Lower leg skin (tissue), 3 donors: Measurements from ENCODE around the gene NTM.

Experiments used
- POLR2A ChIP-seq, 2 donors: fragments of 450-650 bp; IDR thresholded peaks; one replicate each; pipeline ENCODE4 v1.6.1; 2016 to 2017; ENCODE audit warnings: antibody characterized with exemption in 2 of 2, mild to moderate bottlenecking in 1 of 2, moderate library complexity in 1 of 2
- TF ChIP-seq, protein P1 (sequence below), 3 donors: fragments of 450-650 bp; IDR thresholded peaks; one replicate each; pipeline ENCODE4 v1.5.1; 2016; ENCODE audit warnings: antibody characterized with exemption in 3 of 3, mild to moderate bottlenecking in 3 of 3, moderate library complexity in 2 of 3

DNA sequence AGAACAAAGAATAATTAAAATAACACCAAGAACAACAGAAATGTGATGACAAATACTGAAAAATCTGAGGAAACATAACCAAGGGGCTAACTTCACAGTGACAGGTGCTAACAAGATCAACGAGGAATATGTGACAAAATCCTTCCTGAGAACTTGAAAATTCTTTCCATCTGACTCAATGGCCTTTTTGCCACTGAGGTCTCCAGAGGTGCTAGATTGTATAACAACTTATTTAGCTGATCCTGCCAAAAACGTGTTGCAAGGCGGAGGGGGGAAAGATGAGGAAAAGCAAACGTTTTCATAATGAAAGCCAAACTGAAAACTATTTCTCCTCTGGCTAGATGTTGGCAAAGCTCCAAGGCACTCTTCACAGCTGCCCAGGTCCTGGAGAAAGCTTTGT lies 364.5 kb downstream of the NTM start:
- TF ChIP-seq, protein P1, sequence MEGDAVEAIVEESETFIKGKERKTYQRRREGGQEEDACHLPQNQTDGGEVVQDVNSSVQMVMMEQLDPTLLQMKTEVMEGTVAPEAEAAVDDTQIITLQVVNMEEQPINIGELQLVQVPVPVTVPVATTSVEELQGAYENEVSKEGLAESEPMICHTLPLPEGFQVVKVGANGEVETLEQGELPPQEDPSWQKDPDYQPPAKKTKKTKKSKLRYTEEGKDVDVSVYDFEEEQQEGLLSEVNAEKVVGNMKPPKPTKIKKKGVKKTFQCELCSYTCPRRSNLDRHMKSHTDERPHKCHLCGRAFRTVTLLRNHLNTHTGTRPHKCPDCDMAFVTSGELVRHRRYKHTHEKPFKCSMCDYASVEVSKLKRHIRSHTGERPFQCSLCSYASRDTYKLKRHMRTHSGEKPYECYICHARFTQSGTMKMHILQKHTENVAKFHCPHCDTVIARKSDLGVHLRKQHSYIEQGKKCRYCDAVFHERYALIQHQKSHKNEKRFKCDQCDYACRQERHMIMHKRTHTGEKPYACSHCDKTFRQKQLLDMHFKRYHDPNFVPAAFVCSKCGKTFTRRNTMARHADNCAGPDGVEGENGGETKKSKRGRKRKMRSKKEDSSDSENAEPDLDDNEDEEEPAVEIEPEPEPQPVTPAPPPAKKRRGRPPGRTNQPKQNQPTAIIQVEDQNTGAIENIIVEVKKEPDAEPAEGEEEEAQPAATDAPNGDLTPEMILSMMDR (IDR thresholded peaks at IDR 0.05): no peak
- TF ChIP-seq POLR2A (IDR thresholded peaks at IDR 0.05): no peak
